Right lobe of liver (tissue), 4 donors: ENCODE results near the gene CENPP.

Experiments
- CTCF ChIP-seq, 4 donors: fragments of 200-600 bp in 3 of 4; fragments of 450-650 bp in 1 of 4; IDR thresholded peaks; one replicate each; pipeline versions ENCODE4 v1.5.1 to v1.8.0; 2016 to 2022; ENCODE audit warnings: antibody characterized with exemption in 4 of 4, mild to moderate bottlenecking in 2 of 4
- POLR2A ChIP-seq: fragments of 450-650 bp; IDR thresholded peaks from one replicate; pipeline ENCODE4 v1.6.1; 2017; ENCODE audit warnings: antibody characterized with exemption, mild to moderate bottlenecking
- donor health status: DM: no; HTN: no; CAD: no.
- donor health status: DM: no; HTN: no; CAD: no.
- donor health status: DM: no; HTN: yes; CAD: no.

DNA sequence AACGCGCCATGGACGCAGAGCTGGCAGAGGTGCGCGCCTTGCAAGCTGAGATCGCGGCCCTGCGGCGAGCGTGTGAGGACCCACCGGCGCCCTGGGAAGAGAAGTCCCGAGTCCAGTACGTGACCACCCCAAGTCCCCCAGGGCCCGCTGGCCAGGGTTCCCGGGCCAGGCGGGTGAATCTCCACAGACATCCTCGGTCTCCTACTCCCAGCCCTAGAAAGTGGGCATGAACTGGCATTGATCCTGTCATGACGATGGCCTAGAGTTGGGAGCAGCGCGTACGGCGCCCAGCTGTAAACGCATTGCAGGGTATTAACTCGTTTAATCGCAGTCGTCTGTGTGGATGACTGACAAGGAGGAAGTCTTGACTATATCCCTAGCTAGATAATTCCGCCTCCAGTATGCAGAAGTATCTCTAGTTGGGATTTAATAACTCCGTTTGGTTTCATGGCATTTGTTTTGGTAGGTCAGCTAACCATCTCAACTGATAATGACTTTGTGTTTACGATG, 293 bp downstream of the CENPP start:
- TF ChIP-seq CTCF (IDR thresholded peaks at IDR 0.05), result no peak
- TF ChIP-seq POLR2A, result no peak
